T-helper 17 cell (primary cell): ENCODE results near the gene UNC13D. TPM values are rescaled to one million over a fixed set of nuclear protein-coding genes. Genes with fewer than 3 reads are reported as not detected.
"Not testable (repeated sequence)": the region's sequence is repeated elsewhere in the genome, so short reads cannot be mapped to it uniquely, and the experiment has no call there.

Experiments
- ATAC-seq: fragments of 150-1000 bp; cut with Tn5 transposase; 2 replicates; pipeline ENCODE4 v1.10.0; 2021; ENCODE audit warnings: mild to moderate bottlenecking, moderate library complexity
- DNase-seq, 3 donors: peaks; one replicate each; pipeline versions ENCODE4 v3.0.0 to v3.0.0-alpha.2; 2020 to 2021
- H3K9me3 ChIP-seq: one replicate; pipeline ENCODE4 v1.7.0; 2013; ENCODE audit warnings: low read length, mild to moderate bottlenecking; ENCODE audit not compliant: control insufficient read depth, poor library complexity, severe bottlenecking
- H3K27ac Mint-ChIP-seq: one replicate; pipeline ENCODE4 v1.8.0; 2022; ENCODE audit warnings: mild to moderate bottlenecking, moderate library complexity, mixed read lengths
- H3K27me3 Mint-ChIP-seq: one replicate; pipeline ENCODE4 v1.8.0; 2022; ENCODE audit warnings: mixed read lengths
- H3K36me3 Mint-ChIP-seq: one replicate; pipeline ENCODE4 v1.8.0; 2022; ENCODE audit warnings: low read depth, mixed read lengths
- H3K4me1 Mint-ChIP-seq: one replicate; pipeline ENCODE4 v1.8.0; 2022; ENCODE audit warnings: mild to moderate bottlenecking, mixed read lengths
- H3K4me3 Mint-ChIP-seq: one replicate; pipeline ENCODE4 v1.8.0; 2022; ENCODE audit warnings: mild to moderate bottlenecking, moderate library complexity, mixed read lengths
- total RNA-seq, 4 donors: library from RNA in 2 of 4; stranded (reverse) in 2 of 4; gene quantifications; one replicate each; pipeline ENCODE4 v1.2.3 and lab custom pipeline; 2022 to 2026

Gene UNC13D
- total RNA-seq (100 to 1,000 TPM; 164 TPM), total RNA-seq (lab: John Stamatoyannopoulos, UW) (152 to 178 reads per million in 2 donors)

GRCh38 chr17:75843577-75844529, at the start of gene UNC13D:
UNC13D (minus strand) TSS chr17:75844404; CDS start chr17:75844337, 67 bp downstream.
- H3K36me3 Mint-ChIP-seq, result peaks cover 2% of the 10 kb centered on the region

GRCh38 chr17:75893305-75894048, 49.3 kb upstream of the UNC13D start:
- DNase-seq (no peak), ATAC-seq (no peak)
- no peaks in the 10 kb centered on the region for H3K27me3 Mint-ChIP-seq
- H3K4me1 Mint-ChIP-seq, result peaks cover 21% of the 10 kb centered on the region
- no peaks in the 10 kb centered on the region for H3K9me3 ChIP-seq
- peak overlapping the region; percentile 76 for H3K27ac Mint-ChIP-seq
- H3K4me3 Mint-ChIP-seq, result no peak overlapping the region
- no peaks in the 10 kb centered on the region for H3K36me3 Mint-ChIP-seq

More at GRCh38 chr17:75843577-75844529, at the start of gene UNC13D:
- H3K9me3 ChIP-seq, result no peaks in the 10 kb centered on the region
- Mint-ChIP-seq H3K4me1 (peaks cover 15% of the 10 kb centered on the region), H3K4me3 (peak within 1 kb of the TSS; percentile 93), H3K27ac (peak within 1 kb of the TSS; percentile 84), H3K27me3 (no peaks in the 10 kb centered on the region)
- peak; percentile 71 for ATAC-seq
- peak; percentile 39 to 56 (median 46) for DNase-seq

- Mint-ChIP-seq H3K36me3 (no peaks in the 10 kb centered on the region), H3K27me3 (no peaks in the 10 kb centered on the region), H3K27ac (no peak overlapping the region), H3K4me3 (no peak overlapping the region), H3K4me1 (peaks cover 21% of the 10 kb centered on the region)
- no peak for DNase-seq
- no peak for ATAC-seq
- H3K9me3 ChIP-seq, result no peaks in the 10 kb centered on the region
Measured at GRCh38 chr17:75892556-75893224, 48.5 kb upstream of the UNC13D start.

GRCh38 chr17:75891605-75892555, 47.7 kb upstream of the UNC13D start:
- no peak overlapping the region for H3K4me3 Mint-ChIP-seq
- no peaks in the 10 kb centered on the region for H3K9me3 ChIP-seq
- no peak overlapping the region for H3K27ac Mint-ChIP-seq
- H3K36me3 Mint-ChIP-seq, result no peaks in the 10 kb centered on the region
- peaks cover 21% of the 10 kb centered on the region for H3K4me1 Mint-ChIP-seq
- no peaks in the 10 kb centered on the region for H3K27me3 Mint-ChIP-seq
- DNase-seq (no peak), ATAC-seq (no peak)

GRCh38 chr17:75891022-75891604, 46.9 kb upstream of the UNC13D start:
- ATAC-seq (no peak), DNase-seq (no peak)
- H3K4me1 Mint-ChIP-seq, result peaks cover 21% of the 10 kb centered on the region
- H3K9me3 ChIP-seq, result no peaks in the 10 kb centered on the region
- no peaks in the 10 kb centered on the region for H3K36me3 Mint-ChIP-seq
- no peaks in the 10 kb centered on the region for H3K27me3 Mint-ChIP-seq
- no peak overlapping the region for H3K27ac Mint-ChIP-seq
- H3K4me3 Mint-ChIP-seq, result no peak overlapping the region

- H3K27ac Mint-ChIP-seq, result peak overlapping the region; percentile 4
- H3K9me3 ChIP-seq, result no peaks in the 10 kb centered on the region
- H3K4me1 Mint-ChIP-seq, result peaks cover 13% of the 10 kb centered on the region
- no peak overlapping the region for H3K4me3 Mint-ChIP-seq
- DNase-seq, result no peak
- no peaks in the 10 kb centered on the region for H3K36me3 Mint-ChIP-seq
- no peaks in the 10 kb centered on the region for H3K27me3 Mint-ChIP-seq
- no peak for ATAC-seq
Measured at GRCh38 chr17:75889454-75889853, 45.2 kb upstream of the UNC13D start.

- H3K9me3 ChIP-seq, result no peaks in the 10 kb centered on the region
- DNase-seq, result no peak
- H3K4me1 Mint-ChIP-seq, result peaks cover 5% of the 10 kb centered on the region
- H3K27me3 Mint-ChIP-seq, result no peaks in the 10 kb centered on the region
- ATAC-seq, result no peak
- H3K36me3 Mint-ChIP-seq, result no peaks in the 10 kb centered on the region
- H3K4me3 Mint-ChIP-seq, result no peak overlapping the region
- H3K27ac Mint-ChIP-seq, result no peak overlapping the region
Measured at GRCh38 chr17:75888484-75888883, 44.3 kb upstream of the UNC13D start.

GRCh38 chr17:75885860-75886259, 41.7 kb upstream of the UNC13D start:
- ATAC-seq, H3K27ac Mint-ChIP-seq: not testable (repeated sequence)

GRCh38 chr17:75885431-75885830, 41.2 kb upstream of the UNC13D start:
- no peak for ATAC-seq

More at GRCh38 chr17:75885860-75886259, 41.7 kb upstream of the UNC13D start:
- not testable (repeated sequence) for H3K36me3 Mint-ChIP-seq, H3K9me3 ChIP-seq, DNase-seq, H3K27me3 Mint-ChIP-seq, H3K4me1 Mint-ChIP-seq, H3K4me3 Mint-ChIP-seq

GRCh38 chr17:75881678-75882454, 37.7 kb upstream of the UNC13D start:
- Mint-ChIP-seq H3K27ac (no peak overlapping the region), H3K27me3 (no peaks in the 10 kb centered on the region), H3K36me3 (no peaks in the 10 kb centered on the region), H3K4me3 (no peak overlapping the region), H3K4me1 (peaks cover 21% of the 10 kb centered on the region)
- no peaks in the 10 kb centered on the region for H3K9me3 ChIP-seq
- DNase-seq, result no peak
- ATAC-seq, result no peak

More at GRCh38 chr17:75885431-75885830, 41.2 kb upstream of the UNC13D start:
- no peak overlapping the region for H3K27ac Mint-ChIP-seq
- peaks cover 10% of the 10 kb centered on the region for H3K4me1 Mint-ChIP-seq
- no peaks in the 10 kb centered on the region for H3K27me3 Mint-ChIP-seq
- no peaks in the 10 kb centered on the region for H3K9me3 ChIP-seq
- no peaks in the 10 kb centered on the region for H3K36me3 Mint-ChIP-seq
- no peak overlapping the region for H3K4me3 Mint-ChIP-seq
- DNase-seq, result no peak

GRCh38 chr17:75880266-75880665, 36.1 kb upstream of the UNC13D start:
- peak overlapping the region; percentile 47 for H3K27ac Mint-ChIP-seq
- H3K4me3 Mint-ChIP-seq, result peak overlapping the region; percentile 33
- no peak for DNase-seq
- no peaks in the 10 kb centered on the region for H3K9me3 ChIP-seq
- no peaks in the 10 kb centered on the region for H3K27me3 Mint-ChIP-seq
- no peak for ATAC-seq
- no peaks in the 10 kb centered on the region for H3K36me3 Mint-ChIP-seq
- peaks cover 31% of the 10 kb centered on the region for H3K4me1 Mint-ChIP-seq
